Erythroblast (primary cell): ENCODE measurements around the gene NEDD8.

Experiments
- GATA1 ChIP-seq: IDR thresholded peaks from 2 replicates; pipeline ENCODE4 v1.6.1; 2011; ENCODE audit warnings: low read depth, mild to moderate bottlenecking, control low read depth, low read length, moderate library complexity
- POLR2A ChIP-seq: IDR thresholded peaks from 2 replicates; pipeline ENCODE4 v1.6.1; 2011; ENCODE audit warnings: mild to moderate bottlenecking, low read length

- TF ChIP-seq POLR2A (peak; percentile 81), GATA1 (no peak)
Observed at GRCh38 chr14:24271134-24271833, 39.1 kb upstream of the NEDD8 start, which contains the start of gene RABGGTA.
